ENCODE measurements around the gene SMARCE1.

The SMARCE1 gene

GRCh38 chr17:40686192-40686591 is 38.6 kb upstream of the SMARCE1 start:
- DNase-seq: no peak
- Histone ChIP-seq H3K4me1 (ENCODE audit: low read length) (no peaks in the 10 kb centered on the region), H3K27ac (ENCODE audit: low read length) (no peak overlapping the region), H3K9ac (ENCODE audit: low read length) (no peak overlapping the region), H3K9me2 (replicated peaks; ENCODE audit: insufficient read depth, low read length) (no peaks in the 10 kb centered on the region), H3K9me3 (replicated peaks; ENCODE audit: insufficient read depth, low read length) (no peaks in the 10 kb centered on the region), H3F3A (ENCODE audit: insufficient read depth, low read length) (no peaks in the 10 kb centered on the region), H3K4me3 (ENCODE audit: low read length) (no peak overlapping the region), H3K79me2 (ENCODE audit: low read length) (no peaks in the 10 kb centered on the region), H4K20me1 (ENCODE audit: insufficient read depth, low read length) (no peaks in the 10 kb centered on the region), H3K36me3 (replicated peaks; ENCODE audit: insufficient read depth, low read length) (no peaks in the 10 kb centered on the region), H2AFZ (ENCODE audit: low read length) (no peak overlapping the region), H3K4me2 (ENCODE audit: low read depth, low read length) (no peak overlapping the region), H3K27me3 (replicated peaks; ENCODE audit: insufficient read depth, low read length) (no peaks in the 10 kb centered on the region)
- TF ChIP-seq CTCF (IDR thresholded peaks at IDR 0.05; ENCODE audit: low read length) (no peak), EZH2phosphoT487 (IDR thresholded peaks at IDR 0.05; ENCODE audit: low read length) (no peak), EZH2 (optimal IDR thresholded peaks at IDR 0.05; ENCODE audit: low read depth, low read length) (no peak)

GRCh38 chr17:40680998-40681397 is 33.4 kb upstream of the SMARCE1 start:
- Histone ChIP-seq H3K27ac (ENCODE audit: low read length) (no peak overlapping the region), H3K27me3 (replicated peaks; ENCODE audit: insufficient read depth, low read length) (no peaks in the 10 kb centered on the region), H3K79me2 (ENCODE audit: low read length) (no peaks in the 10 kb centered on the region), H3K4me3 (ENCODE audit: low read length) (no peak overlapping the region), H3K4me2 (ENCODE audit: low read depth, low read length) (no peak overlapping the region), H3K36me3 (replicated peaks; ENCODE audit: insufficient read depth, low read length) (no peaks in the 10 kb centered on the region), H3F3A (ENCODE audit: insufficient read depth, low read length) (no peaks in the 10 kb centered on the region), H4K20me1 (ENCODE audit: insufficient read depth, low read length) (no peaks in the 10 kb centered on the region), H2AFZ (ENCODE audit: low read length) (no peak overlapping the region), H3K9me3 (replicated peaks; ENCODE audit: insufficient read depth, low read length) (no peaks in the 10 kb centered on the region), H3K9me2 (replicated peaks; ENCODE audit: insufficient read depth, low read length) (no peaks in the 10 kb centered on the region), H3K9ac (ENCODE audit: low read length) (no peak overlapping the region), H3K4me1 (ENCODE audit: low read length) (0 out of 2 replicates have a peak, but pooled peaks cover 5% of the 10 kb centered on the region)
- no peak for DNase-seq
- no peak for TF ChIP-seq EZH2phosphoT487 (IDR thresholded peaks at IDR 0.05; ENCODE audit: low read length)
- TF ChIP-seq EZH2 (optimal IDR thresholded peaks at IDR 0.05; ENCODE audit: low read depth, low read length): no peak
- no peak for TF ChIP-seq CTCF (IDR thresholded peaks at IDR 0.05; ENCODE audit: low read length)

- no peak for TF ChIP-seq EZH2 (optimal IDR thresholded peaks at IDR 0.05; ENCODE audit: low read depth, low read length)
- TF ChIP-seq EZH2phosphoT487 (IDR thresholded peaks at IDR 0.05; ENCODE audit: low read length): no peak
- no peak for TF ChIP-seq CTCF (IDR thresholded peaks at IDR 0.05; ENCODE audit: low read length)
- H2AFZ ChIP-seq (ENCODE audit: low read length): no peak overlapping the region
- DNase-seq: no peak
- H3K9me3 ChIP-seq (replicated peaks; ENCODE audit: insufficient read depth, low read length): no peaks in the 10 kb centered on the region
- no peaks in the 10 kb centered on the region for H3K36me3 ChIP-seq (replicated peaks; ENCODE audit: insufficient read depth, low read length)
- no peak overlapping the region for H3K9ac ChIP-seq (ENCODE audit: low read length)
- H3K4me2 ChIP-seq (ENCODE audit: low read depth, low read length): no peak overlapping the region
- no peaks in the 10 kb centered on the region for H3K27me3 ChIP-seq (replicated peaks; ENCODE audit: insufficient read depth, low read length)
- H3K79me2 ChIP-seq (ENCODE audit: low read length): no peaks in the 10 kb centered on the region
- no peak overlapping the region for H3K4me3 ChIP-seq (ENCODE audit: low read length)
- H3K9me2 ChIP-seq (replicated peaks; ENCODE audit: insufficient read depth, low read length): no peaks in the 10 kb centered on the region
- H3F3A ChIP-seq (ENCODE audit: insufficient read depth, low read length): no peaks in the 10 kb centered on the region
- no peak overlapping the region for H3K27ac ChIP-seq (ENCODE audit: low read length)
- H3K4me1 ChIP-seq (ENCODE audit: low read length): 0 out of 2 replicates have a peak, but pooled peaks cover 5% of the 10 kb centered on the region
- H4K20me1 ChIP-seq (ENCODE audit: insufficient read depth, low read length): no peaks in the 10 kb centered on the region
These were observed 31.9 kb upstream of the SMARCE1 start for GRCh38 chr17:40679523-40679907.

All from MM.1S (cell line).